Gastroesophageal sphincter (tissue), 4 donors: Measurements from ENCODE around the gene EBP. TPM values are rescaled to one million over a fixed set of nuclear protein-coding genes. Genes with fewer than 3 reads are reported as not detected.

Source experiments
- ATAC-seq: fragments of 150-250 bp; one replicate; pipeline ENCODE4 v1.9.1; 2016; ENCODE audit warnings: mild to moderate bottlenecking, moderate library complexity
- H3K27ac ChIP-seq, 4 donors: fragments of 200-600 bp; sonication (generic) in 3 of 4; 1 replicate in 3 of 4; 2 replicates in 1 of 4; pipeline ENCODE4 v1.5.1; 2016 to 2019
- H3K27me3 ChIP-seq: fragments of 200-600 bp; sonication (generic); one replicate; pipeline ENCODE4 v1.5.1; 2019
- H3K36me3 ChIP-seq, 2 donors: fragments of 200-600 bp; sonication (generic); one replicate each; pipeline ENCODE4 v1.5.1; 2019; ENCODE audit warnings: control low read depth in 1 of 2
- H3K4me1 ChIP-seq, 3 donors: fragments of 200-600 bp; sonication (generic); 1 replicate in 2 of 3; 2 replicates in 1 of 3; pipeline ENCODE4 v1.5.1; 2016 to 2019; ENCODE audit warnings: control low read depth in 2 of 3
- H3K4me3 ChIP-seq, 2 donors: fragments of 200-600 bp; sonication (generic); one replicate each; pipeline ENCODE4 v1.5.1; 2019; ENCODE audit warnings: mild to moderate bottlenecking in 1 of 2, moderate library complexity in 1 of 2
- H3K9me3 ChIP-seq, 3 donors: fragments of 200-600 bp; sonication (generic); one replicate each; pipeline ENCODE4 v1.5.1; 2017 to 2019; ENCODE audit warnings: control low read depth in 2 of 3
- CTCF ChIP-seq, 4 experiments: fragments of 200-600 bp in 2 of 4; fragments of 450-650 bp in 2 of 4; sonication (generic) in 1 of 4; IDR thresholded peaks; one replicate each; pipeline ENCODE4 v1.5.1; 2017 to 2019; ENCODE audit warnings: antibody characterized with exemption in 4 of 4, mild to moderate bottlenecking in 2 of 4, moderate library complexity in 2 of 4
- EP300 ChIP-seq: sonication (generic); formaldehyde crosslinking; IDR thresholded peaks from one replicate; pipeline ENCODE4 v1.6.1; 2017; ENCODE audit warnings: antibody characterized with exemption, mild to moderate bottlenecking
- POLR2A ChIP-seq, 2 donors: fragments of 450-650 bp; IDR thresholded peaks; one replicate each; pipeline ENCODE4 v1.6.1; 2017; ENCODE audit warnings: antibody characterized with exemption in 2 of 2, mild to moderate bottlenecking in 2 of 2, moderate library complexity in 1 of 2
- POLR2AphosphoS5 ChIP-seq: sonication (generic); formaldehyde crosslinking; IDR thresholded peaks from one replicate; pipeline ENCODE4 v1.6.1; 2017; ENCODE audit warnings: antibody characterized with exemption
- WGBS, 2 donors: methylation state at CpG; one replicate each; pipeline ENCODE4 v1.1.5; 2018; ENCODE audit warnings: low coverage in 1 of 2; 5-methylcytosine and 5-hydroxymethylcytosine counted together
- total RNA-seq, 4 donors: library from RNA; depleted of rRNA; stranded (reverse); fragments of >200 nt; gene quantifications; one replicate each; pipeline ENCODE4 v1.1.0, GENCODE V29; 2016

The EBP gene
- total RNA-seq, 4 donors from 2014 or later: 12.9 to 17.7 (median 14.5) TPM

- no peaks in the 10 kb centered on the region for H3K9me3 ChIP-seq
- no peak overlapping the region for H3K27ac ChIP-seq
- no peak overlapping the region for H3K4me3 ChIP-seq
- ATAC-seq: no peak
- WGBS, 2 donors: no CpG with 5 or more reads among the region's 10 CpGs
- no peaks in the 10 kb centered on the region for H3K27me3 ChIP-seq
- H3K36me3 ChIP-seq: peaks cover 0 to 38% of the 10 kb centered on the region in 2 donors
- H3K4me1 ChIP-seq: no peaks in the 10 kb centered on the region
- TF ChIP-seq EP300 (no peak), POLR2A (IDR thresholded peaks at IDR 0.05) (no peak), CTCF (IDR thresholded peaks at IDR 0.05) (no peak), POLR2AphosphoS5 (no peak)
Observed at GRCh38 chrX:48487362-48487798, 34.2 kb upstream of the EBP start.

- no CpG with 5 or more reads among the region's 3 CpGs for WGBS, 2 donors
- no peak for ATAC-seq
Observed at GRCh38 chrX:48488034-48488433, 33.6 kb upstream of the EBP start.

GRCh38 chrX:48489296-48489695, 32.3 kb upstream of the EBP start:
- TF ChIP-seq EP300 (no peak), CTCF (IDR thresholded peaks at IDR 0.05) (no peak), POLR2AphosphoS5 (no peak), POLR2A (IDR thresholded peaks at IDR 0.05) (no peak)

More at GRCh38 chrX:48488034-48488433, 33.6 kb upstream of the EBP start:
- Histone ChIP-seq H3K9me3 (no peaks in the 10 kb centered on the region), H3K36me3 (peaks cover 0 to 31% of the 10 kb centered on the region in 2 donors), H3K27ac (no peak overlapping the region), H3K4me1 (no peaks in the 10 kb centered on the region), H3K27me3 (no peaks in the 10 kb centered on the region), H3K4me3 (no peak overlapping the region)
- no peak for TF ChIP-seq POLR2AphosphoS5
- no peak for TF ChIP-seq POLR2A (IDR thresholded peaks at IDR 0.05)
- TF ChIP-seq EP300: no peak
- TF ChIP-seq CTCF (IDR thresholded peaks at IDR 0.05): no peak

GRCh38 chrX:48489892-48490291, 31.7 kb upstream of the EBP start:
- no peak for ATAC-seq
- peaks cover 0 to 12% of the 10 kb centered on the region in 2 donors for H3K36me3 ChIP-seq
- H3K9me3 ChIP-seq: no peaks in the 10 kb centered on the region
- H3K27me3 ChIP-seq: no peaks in the 10 kb centered on the region
- WGBS, 2 donors: 46 to 83% methylated on average over 1 to 2 of the region's 2 CpGs
- no peaks in the 10 kb centered on the region for H3K4me1 ChIP-seq
- H3K4me3 ChIP-seq: no peak overlapping the region
- TF ChIP-seq POLR2AphosphoS5 (no peak), EP300 (no peak), POLR2A (IDR thresholded peaks at IDR 0.05) (no peak), CTCF (IDR thresholded peaks at IDR 0.05) (no peak)
- H3K27ac ChIP-seq: no peak overlapping the region

More at GRCh38 chrX:48489296-48489695, 32.3 kb upstream of the EBP start:
- Histone ChIP-seq H3K27me3 (no peaks in the 10 kb centered on the region), H3K9me3 (no peaks in the 10 kb centered on the region), H3K27ac (no peak overlapping the region), H3K36me3 (peaks cover 0 to 18% of the 10 kb centered on the region in 2 donors), H3K4me3 (no peak overlapping the region), H3K4me1 (no peaks in the 10 kb centered on the region)
- no peak for ATAC-seq
- no CpG with 5 or more reads among the region's 9 CpGs for WGBS, 2 donors

GRCh38 chrX:48490661-48491060, 30.9 kb upstream of the EBP start:
- no peak overlapping the region for H3K4me3 ChIP-seq
- H3K27me3 ChIP-seq: no peaks in the 10 kb centered on the region
- ATAC-seq: no peak
- TF ChIP-seq EP300 (no peak), POLR2A (IDR thresholded peaks at IDR 0.05) (no peak), POLR2AphosphoS5 (no peak), CTCF (IDR thresholded peaks at IDR 0.05) (no peak)
- H3K36me3 ChIP-seq: peaks cover 0 to 9% of the 10 kb centered on the region in 2 donors
- H3K9me3 ChIP-seq: no peaks in the 10 kb centered on the region
- no CpG with 5 or more reads among the region's 8 CpGs for WGBS, 2 donors
- no peak overlapping the region for H3K27ac ChIP-seq
- no peaks in the 10 kb centered on the region for H3K4me1 ChIP-seq
